Endothelial cell of umbilical vein (primary cell): ENCODE measurements around the gene ARPC2. TPM values are rescaled to one million over a fixed set of nuclear protein-coding genes. Genes with fewer than 3 reads are reported as not detected.
A peak's percentile ranks its signal among the peaks of the same experiment; 100 is the strongest.

Experiments
- BruUV-seq: library from RNA; stranded (reverse); fragments of 400-500 nt; replicated peaks from 2 replicates; lab custom pipeline; 2021; lab: Mats Ljungman, UMichigan
- CTCF ChIA-PET: fragments of 300-600, 350-600 bp; sonication (Branson Sonifier 250); formaldehyde crosslinking; loops from one replicate; lab custom pipeline; 2021; ENCODE audit warnings: antibody characterized with exemption, inconsistent platforms; lab: Charles Lee
- POLR2A ChIA-PET: fragments of 300-600, 350-600 bp; sonication (Branson Sonifier 250); formaldehyde crosslinking; loops from one replicate; lab custom pipeline; 2021; ENCODE audit warnings: antibody characterized with exemption, inconsistent platforms; lab: Charles Lee
- DNase-seq: peaks from one replicate; pipeline ENCODE4 v3.0.0-alpha.2; 2011; ENCODE audit warnings: low read depth, low spot score
- FAIRE-seq: peaks from 2 replicates; lab custom pipeline; 2011; peaks lifted over from hg19 to GRCh38; lab: Jason Lieb, UNC
- H2AFZ ChIP-seq: 2 replicates; pipeline ENCODE4 v1.6.0; 2012; ENCODE audit warnings: low read depth, low read length, control low read depth, inconsistent platforms
- H3K27ac ChIP-seq: 2 replicates; pipeline ENCODE4 v1.5.1; 2011; ENCODE audit warnings: low read depth, mild to moderate bottlenecking, control low read depth, low read length, moderate library complexity; ENCODE audit not compliant: insufficient read depth
- H3K27me3 ChIP-seq, 2 experiments: 2 replicates each; pipeline versions ENCODE4 v1.6.0 to v1.6.1; 2011; ENCODE audit warnings: low read length in 2 of 2, mixed read lengths in 1 of 2; ENCODE audit not compliant: control insufficient read depth in 2 of 2, insufficient read depth in 2 of 2
- H3K36me3 ChIP-seq, 2 experiments: 2 replicates in 1 of 2; 3 replicates in 1 of 2; pipeline ENCODE4 v1.5.1; 2011; ENCODE audit warnings: low read length in 2 of 2, mild to moderate bottlenecking in 1 of 2, moderate library complexity in 1 of 2; ENCODE audit not compliant: control insufficient read depth in 2 of 2, insufficient read depth in 2 of 2; ENCODE audit errors: extremely low read depth in 1 of 2
- H3K4me1 ChIP-seq: 3 replicates; pipeline ENCODE4 v1.5.1; 2011; ENCODE audit warnings: mild to moderate bottlenecking, low read length; ENCODE audit not compliant: control insufficient read depth, insufficient read depth; ENCODE audit errors: extremely low read depth
- H3K4me2 ChIP-seq: 2 replicates; pipeline ENCODE4 v1.6.1; 2011; ENCODE audit warnings: low read length, control low read depth, mixed read lengths; ENCODE audit not compliant: insufficient read depth
- H3K4me3 ChIP-seq, 3 experiments: fragments of 200-600 bp in 1 of 3; sonication (generic), shearing (Covaris generic) in 1 of 3; replicated peaks in 1 of 3; 2 replicates each; pipeline ENCODE4 v1.5.1; 2011 to 2016; ENCODE audit warnings: control low read depth in 3 of 3, low read length in 3 of 3, mild to moderate bottlenecking in 2 of 3, inconsistent platforms in 1 of 3, low read depth in 1 of 3, moderate library complexity in 1 of 3; ENCODE audit not compliant: insufficient read depth in 1 of 3
- H3K79me2 ChIP-seq: 2 replicates; pipeline ENCODE4 v1.6.0; 2012; ENCODE audit warnings: low read length, inconsistent platforms; ENCODE audit not compliant: control insufficient read depth, insufficient read depth
- H3K9ac ChIP-seq: replicated peaks from 2 replicates; pipeline ENCODE3; 2011; ENCODE audit warnings: low read length, control low read depth; ENCODE audit not compliant: insufficient read depth; ENCODE audit errors: extremely low read depth
- H3K9me1 ChIP-seq: replicated peaks from 3 replicates; pipeline ENCODE4 v1.6.0; 2011; ENCODE audit warnings: mild to moderate bottlenecking, low read length; ENCODE audit not compliant: control insufficient read depth, insufficient read depth; ENCODE audit errors: extremely low read depth
- H3K9me3 ChIP-seq: replicated peaks from 2 replicates; pipeline ENCODE4 v1.5.1; 2012; ENCODE audit warnings: low read length, inconsistent platforms; ENCODE audit not compliant: control insufficient read depth, insufficient read depth
- H4K20me1 ChIP-seq: replicated peaks from 2 replicates; pipeline ENCODE3; 2011; ENCODE audit warnings: mild to moderate bottlenecking, low read length; ENCODE audit not compliant: control insufficient read depth, insufficient read depth; ENCODE audit errors: extremely low read depth
- EZH2 ChIP-seq: IDR thresholded peaks from 2 replicates; pipeline ENCODE4 v1.6.1; 2012; ENCODE audit warnings: borderline replicate concordance, low read depth, mild to moderate bottlenecking, moderate library complexity, low read length, inconsistent platforms; ENCODE audit not compliant: severe bottlenecking
- FOS ChIP-seq: IDR thresholded peaks from 2 replicates; pipeline ENCODE4 v1.6.1; 2011; ENCODE audit warnings: mild to moderate bottlenecking, low read length, moderate library complexity, borderline replicate concordance; ENCODE audit not compliant: insufficient read depth
- GATA2 ChIP-seq: IDR thresholded peaks from 2 replicates; pipeline ENCODE4 v1.7.0; 2011; ENCODE audit warnings: low read depth, mild to moderate bottlenecking, moderate library complexity, mixed read lengths, low read length; ENCODE audit not compliant: insufficient read length, insufficient read depth
- JUN ChIP-seq: IDR thresholded peaks from 2 replicates; pipeline ENCODE4 v1.6.1; 2011; ENCODE audit warnings: borderline replicate concordance, low read depth; ENCODE audit not compliant: insufficient read length, insufficient read depth
- MYC ChIP-seq: IDR thresholded peaks from one replicate; pipeline ENCODE4 v1.6.1; 2011; ENCODE audit warnings: mild to moderate bottlenecking, low read depth, low read length
- POLR2A ChIP-seq: IDR thresholded peaks from 2 replicates; pipeline ENCODE4 v1.6.1; 2012; ENCODE audit warnings: low read depth, mild to moderate bottlenecking, control low read depth, low read length
- POLR2AphosphoS5 ChIP-seq: IDR thresholded peaks from 2 replicates; pipeline ENCODE4 v1.6.1; 2012; ENCODE audit warnings: low read depth, mild to moderate bottlenecking, control low read depth, low read length, moderate library complexity; ENCODE audit not compliant: insufficient read depth
- dilution Hi-C: fragments of 300-500 bp; cut with MboI; formaldehyde crosslinking; loops from one replicate; pipeline ENCODE4 v1.15.0; 2019; ENCODE audit warnings: low sequenced_read_pairs; ENCODE audit not compliant: extremely low pct_ligation_motif_present
- intact Hi-C: fragments of 100-400 bp; cut with micrococcal nuclease; formaldehyde crosslinking; loops from one replicate; pipeline ENCODE4 v1.10.0; 2022
- polyA plus RNA-seq, 4 experiments: library from polyadenylated mRNA; depleted of rRNA in 3 of 4; stranded (reverse) in 3 of 4; unstranded in 1 of 4; fragments of >200 nt; gene quantifications; 2 replicates each; pipeline versions ENCODE4 v1.2.1 to v1.2.3, GENCODE V29; 2011 to 2012; ENCODE audit warnings: missing spikeins in 1 of 4
- total RNA-seq: library from RNA; stranded (reverse); gene quantifications from 2 replicates; pipeline ENCODE4 v1.2.3, GENCODE V29; 2021
- TF ChIP-seq, protein P1 (sequence below), 2 donors: IDR thresholded peaks; 1 replicate in 1 of 2; 2 replicates in 1 of 2; pipeline ENCODE4 v1.5.1; 2011; ENCODE audit warnings: low read length in 2 of 2, mild to moderate bottlenecking in 2 of 2, moderate library complexity in 2 of 2, control low read depth in 1 of 2, inconsistent platforms in 1 of 2, low read depth in 1 of 2; ENCODE audit not compliant: insufficient read depth in 1 of 2; ENCODE audit errors: extremely low read depth in 1 of 2
- TF ChIP-seq, protein P2 (sequence below): IDR thresholded peaks from 2 replicates; pipeline ENCODE4 v1.6.1; 2011; ENCODE audit not compliant: insufficient read depth, insufficient read length

ARPC2 gene
- total and polyA plus RNA-seq, 2 donors (not counting 3 experiments of a cell fraction or from before 2014, with no cell fraction given), result 417 to 455 TPM

DNA sequence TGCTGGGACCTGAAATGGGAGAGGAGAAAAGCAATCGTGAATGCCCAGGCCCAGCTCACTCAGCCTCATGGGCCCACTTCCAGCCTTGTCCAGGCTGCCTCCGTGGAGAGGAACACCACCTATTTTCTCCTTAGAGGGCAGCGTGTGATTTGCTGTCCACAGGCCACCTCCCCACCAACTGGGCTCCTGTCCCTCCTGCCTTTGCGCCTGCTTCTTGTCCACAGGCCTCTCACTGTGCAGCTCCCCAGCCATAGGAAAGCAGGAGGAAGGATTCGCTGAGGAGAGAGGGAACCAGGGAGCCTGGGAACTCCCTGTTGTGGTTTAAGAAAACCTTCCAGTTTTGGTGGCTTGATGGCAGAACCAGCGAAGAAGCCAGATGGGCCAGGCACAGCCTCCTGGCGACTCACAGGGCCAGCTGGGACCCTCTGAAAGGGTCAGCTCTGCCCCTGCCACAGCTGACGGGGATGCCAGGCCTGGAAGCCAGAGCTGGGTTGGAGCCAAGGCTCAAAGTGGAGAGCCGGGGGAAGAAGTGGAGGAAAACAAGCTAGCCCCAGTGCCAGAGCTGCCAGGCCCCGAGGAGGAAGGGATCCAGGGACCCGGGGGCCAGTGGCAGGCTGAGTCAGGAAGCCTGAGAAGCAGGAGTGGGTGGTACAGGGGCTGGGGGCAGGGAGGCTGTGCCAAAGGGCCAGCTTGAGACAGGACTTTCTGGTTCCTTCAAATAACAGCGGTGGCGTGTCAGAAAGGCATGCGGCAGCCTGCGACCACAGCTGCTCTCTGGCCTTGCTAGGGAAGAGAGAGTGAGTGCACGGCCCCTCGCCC, 65.4 kb downstream of the ARPC2 start:
- Histone ChIP-seq H2AFZ (no peak overlapping the region), H3K27me3 (no peaks in the 10 kb centered on the region), H3K36me3 (peaks cover 12 to 40% of the 10 kb centered on the region in 2 experiments), H3K9ac (peak overlapping the region; percentile 29), H3K4me2 (peak overlapping the region; percentile 12), H3K4me3 (no peak overlapping the region), H3K9me3 (no peaks in the 10 kb centered on the region), H3K9me1 (no peaks in the 10 kb centered on the region), H4K20me1 (no peaks in the 10 kb centered on the region), H3K4me1 (peaks cover 44% of the 10 kb centered on the region), H3K27ac (peak overlapping the region; percentile 50), H3K79me2 (peaks cover 50% of the 10 kb centered on the region)
- dilution Hi-C loops (no loop called here), intact Hi-C loops (no loop called here)
- no TSS peak for BruUV-seq
- DNase-seq (peak; percentile 64), FAIRE-seq (peak; percentile 4)
- TF ChIP-seq EZH2 (no peak), GATA2 (no peak), FOS (no peak), MYC (no peak), POLR2AphosphoS5 (no peak), POLR2A (no peak), JUN (no peak)
- TF ChIP-seq, protein P1, sequence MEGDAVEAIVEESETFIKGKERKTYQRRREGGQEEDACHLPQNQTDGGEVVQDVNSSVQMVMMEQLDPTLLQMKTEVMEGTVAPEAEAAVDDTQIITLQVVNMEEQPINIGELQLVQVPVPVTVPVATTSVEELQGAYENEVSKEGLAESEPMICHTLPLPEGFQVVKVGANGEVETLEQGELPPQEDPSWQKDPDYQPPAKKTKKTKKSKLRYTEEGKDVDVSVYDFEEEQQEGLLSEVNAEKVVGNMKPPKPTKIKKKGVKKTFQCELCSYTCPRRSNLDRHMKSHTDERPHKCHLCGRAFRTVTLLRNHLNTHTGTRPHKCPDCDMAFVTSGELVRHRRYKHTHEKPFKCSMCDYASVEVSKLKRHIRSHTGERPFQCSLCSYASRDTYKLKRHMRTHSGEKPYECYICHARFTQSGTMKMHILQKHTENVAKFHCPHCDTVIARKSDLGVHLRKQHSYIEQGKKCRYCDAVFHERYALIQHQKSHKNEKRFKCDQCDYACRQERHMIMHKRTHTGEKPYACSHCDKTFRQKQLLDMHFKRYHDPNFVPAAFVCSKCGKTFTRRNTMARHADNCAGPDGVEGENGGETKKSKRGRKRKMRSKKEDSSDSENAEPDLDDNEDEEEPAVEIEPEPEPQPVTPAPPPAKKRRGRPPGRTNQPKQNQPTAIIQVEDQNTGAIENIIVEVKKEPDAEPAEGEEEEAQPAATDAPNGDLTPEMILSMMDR (IDR thresholded peaks at IDR 0.05; ENCODE audit: extremely low read depth in 1 of 2, insufficient read depth in 1 of 2, low read depth in 1 of 2, low read length in 2 of 2), result no peak
- TF ChIP-seq, protein P2, sequence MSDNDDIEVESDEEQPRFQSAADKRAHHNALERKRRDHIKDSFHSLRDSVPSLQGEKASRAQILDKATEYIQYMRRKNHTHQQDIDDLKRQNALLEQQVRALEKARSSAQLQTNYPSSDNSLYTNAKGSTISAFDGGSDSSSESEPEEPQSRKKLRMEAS, result no peak
- ChIA-PET POLR2A (interaction anchor here (0.8 to 1.5 kb wide), 4 partner anchors 9 to 12 kb away, joined by 4 to 9 read pairs (median 4); partner anchors contain the start of genes AAMP and PNKD), CTCF (interaction anchor here (1.2 to 1.5 kb wide), 2 partner anchors 9 to 114 kb away, joined by 5 to 7 read pairs; no protein-coding TSS in a partner anchor)
